Glomerular visceral epithelial cell (primary cell): Measurements from ENCODE around the gene KIF5C.

Source experiments
- DNase-seq: peaks from one replicate; pipeline ENCODE4 v3.0.0-alpha.2; 2016; ENCODE audit errors: extremely low spot score

Gene KIF5C

GRCh38 chr2:148989882-148990493 is 115.0 kb downstream of the KIF5C start:
- DNase-seq: peak; percentile 78

- no peak for DNase-seq
Measured at GRCh38 chr2:148990968-148991367, 115.9 kb downstream of the KIF5C start.

- DNase-seq: no peak
Measured at GRCh38 chr2:148992448-148992847, 117.4 kb downstream of the KIF5C start.

GRCh38 chr2:148993351-148993750 is 118.3 kb downstream of the KIF5C start:
- DNase-seq: no peak

GRCh38 chr2:148994341-148994740 is 119.3 kb downstream of the KIF5C start:
- DNase-seq: no peak

- DNase-seq: no peak
Measured at GRCh38 chr2:148996805-148997204, 121.8 kb downstream of the KIF5C start.

GRCh38 chr2:148998165-148998830 is 123.3 kb downstream of the KIF5C start:
- no peak for DNase-seq

- DNase-seq: no peak
Measured at GRCh38 chr2:148998831-148999200, 123.8 kb downstream of the KIF5C start.

- no peak for DNase-seq
Measured at GRCh38 chr2:148999451-148999921, 124.5 kb downstream of the KIF5C start.

GRCh38 chr2:149000158-149000938 is 125.3 kb downstream of the KIF5C start:
- DNase-seq: no peak

GRCh38 chr2:149001496-149001895 is 126.5 kb downstream of the KIF5C start:
- DNase-seq: no peak

GRCh38 chr2:149002378-149002890 is 127.4 kb downstream of the KIF5C start:
- DNase-seq: no peak

GRCh38 chr2:149002891-149003740 is 128.1 kb downstream of the KIF5C start:
- DNase-seq: no peak

GRCh38 chr2:149004836-149005235 is 129.8 kb downstream of the KIF5C start:
- peak; percentile 61 for DNase-seq

- DNase-seq: no peak
Measured at GRCh38 chr2:149005471-149006077, 130.5 kb downstream of the KIF5C start.

GRCh38 chr2:149006883-149007543 is 132.0 kb downstream of the KIF5C start:
- no peak for DNase-seq

GRCh38 chr2:149008381-149008780 is 133.4 kb downstream of the KIF5C start:
- DNase-seq: no peak

GRCh38 chr2:149009576-149010461 is 134.8 kb downstream of the KIF5C start:
- no peak for DNase-seq

- no peak for DNase-seq
Measured at GRCh38 chr2:149012545-149012944, 137.5 kb downstream of the KIF5C start.

- DNase-seq: no peak
Measured at GRCh38 chr2:149015501-149015900, 140.5 kb downstream of the KIF5C start.
